Activated CD4-positive, alpha-beta T cell treated with anti-CD3 and anti-CD28 coated beads for 48 hours (primary cell): Measurements from ENCODE around the gene IQCE.
"Not testable (repeated sequence)": the region's sequence is repeated elsewhere in the genome, so short reads cannot be mapped to it uniquely, and the experiment has no call there.

Experiments
- DNase-seq: peaks from one replicate; pipeline ENCODE4 v3.0.0-alpha.2; 2020

The IQCE gene

GRCh38 chr7:2604608-2605174, 45.9 kb downstream of the IQCE start:
- DNase-seq: no peak

GRCh38 chr7:2605608-2606538, 47.1 kb downstream of the IQCE start:
- DNase-seq: no peak

GRCh38 chr7:2606539-2606936, 47.8 kb downstream of the IQCE start:
- DNase-seq: no peak

GRCh38 chr7:2607122-2607922, 48.5 kb downstream of the IQCE start:
- DNase-seq: no peak

- DNase-seq: no peak
These were observed 49.4 kb downstream of the IQCE start for GRCh38 chr7:2607923-2608904.

- DNase-seq: peak; percentile 38
These were observed 50.2 kb downstream of the IQCE start for GRCh38 chr7:2608921-2609411.

GRCh38 chr7:2609646-2610045, 50.9 kb downstream of the IQCE start:
- DNase-seq: not testable (repeated sequence)

GRCh38 chr7:2610466-2610865, 51.7 kb downstream of the IQCE start:
- DNase-seq: no peak

- DNase-seq: no peak
These were observed 52.1 kb downstream of the IQCE start for GRCh38 chr7:2610898-2611297.

- DNase-seq: no peak
These were observed 52.6 kb downstream of the IQCE start for GRCh38 chr7:2611401-2611800.

GRCh38 chr7:2611922-2612321, 53.1 kb downstream of the IQCE start:
- no peak for DNase-seq

GRCh38 chr7:2612445-2613097, 53.8 kb downstream of the IQCE start:
- peak; percentile 11 for DNase-seq

- DNase-seq: no peak
These were observed 54.5 kb downstream of the IQCE start for GRCh38 chr7:2613098-2613930.

- DNase-seq: no peak
These were observed 55.3 kb downstream of the IQCE start for GRCh38 chr7:2613931-2614600.

GRCh38 chr7:2614631-2615330, 56.0 kb downstream of the IQCE start:
- no peak for DNase-seq

- no peak for DNase-seq
These were observed 57.9 kb downstream of the IQCE start for GRCh38 chr7:2616387-2617324.

GRCh38 chr7:2617325-2617905, 58.6 kb downstream of the IQCE start:
- DNase-seq: no peak

GRCh38 chr7:2619116-2619515, 60.3 kb downstream of the IQCE start:
- DNase-seq: no peak
